Measurements from ENCODE around the gene CAV3. TPM values are rescaled to one million over a fixed set of nuclear protein-coding genes. Genes with fewer than 3 reads are reported as not detected.

Gene CAV3
- total RNA-seq, 2 donors from 2014 or later = not detected

Other genes with a start within 250 kb of the CAV3 start
- gene LMCD1, start 232.0 kb upstream of the CAV3 start, total RNA-seq = 1 to 10 TPM; 1.3 to 2.5 TPM
- gene SSUH2, start 89.0 kb upstream of the CAV3 start, total RNA-seq = under 1 TPM in 1 of 2 donors, not detected in 1; 0.23 TPM
- gene OXTR, start 35.8 kb downstream of the CAV3 start, total RNA-seq = 1 to 10 TPM in 1 of 2 donors, under 1 TPM in 1; 0.89 to 3.6 TPM
- 10 to 100 TPM; 51.6 to 69.2 TPM for gene RAD18, start 229.7 kb downstream of the CAV3 start, total RNA-seq

All from activated naive CD4-positive, alpha-beta T cell treated with anti-CD3 and anti-CD28 coated beads, Interleukin-2, amount 50 U/mL, for 72 hours (primary cell).